ENCODE data around the gene LDLRAD4.

DNA sequence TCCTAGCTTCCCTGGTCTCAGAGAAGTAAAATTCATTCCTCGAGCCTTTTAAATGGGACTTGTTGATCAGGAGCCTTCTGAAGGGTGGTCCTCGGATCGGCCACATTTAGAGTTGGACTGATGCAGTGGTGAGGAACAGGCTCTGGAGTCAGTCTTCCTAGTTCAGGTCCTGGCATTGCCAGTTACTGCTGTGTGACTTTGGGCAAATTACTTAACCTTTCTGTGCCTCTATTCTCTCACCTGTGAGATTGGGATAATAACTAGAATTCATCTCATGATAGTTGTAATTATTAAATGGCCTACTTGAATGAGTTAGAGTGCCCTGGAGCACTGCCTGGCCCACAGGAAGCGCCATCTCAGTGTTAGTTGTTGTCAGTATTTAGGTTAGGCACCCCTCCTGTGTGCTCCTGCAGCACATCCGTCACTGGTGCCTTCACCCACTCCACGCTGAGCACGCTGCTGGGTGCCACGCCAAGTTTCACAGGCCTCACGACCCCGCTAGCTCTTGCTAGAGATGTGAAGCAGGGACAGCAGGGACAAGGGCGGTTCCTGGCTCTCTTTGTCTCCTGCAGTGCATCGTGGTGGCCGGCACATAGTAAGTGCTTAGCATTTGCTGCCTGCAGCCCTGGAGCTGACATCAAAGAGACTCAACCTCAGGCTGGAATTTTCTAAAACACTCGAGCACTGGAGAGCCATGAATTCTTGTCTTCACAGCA lies 384.9 kb downstream of the LDLRAD4 start:
- TF ChIP-seq EZH2 (IDR thresholded peaks at IDR 0.05; ENCODE audit: borderline replicate concordance, low read depth, low read length) = no peak
- no peak for TF ChIP-seq ZNF561 (CRISPR knock-in tag; conservative IDR thresholded peaks at IDR 0.05)
- no peak for TF ChIP-seq ZNF217 (CRISPR knock-in tag; IDR thresholded peaks at IDR 0.05)

Measured in K562 (cell line).